HepG2 (cell line): ENCODE data around the gene C10orf67. TPM values are rescaled to one million over a fixed set of nuclear protein-coding genes. Genes with fewer than 3 reads are reported as not detected.

Experiments used
- ATAC-seq: fragments of 200-7000 bp; cut with Tn5 transposase; 3 replicates; pipeline ENCODE4 v1.9.1; 2020; ENCODE audit warnings: mild to moderate bottlenecking, moderate library complexity
- BruUV-seq: library from RNA; stranded (reverse); fragments of 400-500 nt; replicated peaks from 2 replicates; lab custom pipeline; 2021; lab: Mats Ljungman, UMichigan
- CTCF ChIA-PET: fragments of 300-600 bp; formaldehyde crosslinking; extraction: SDS; loops from one replicate; lab custom pipeline; 2021; ENCODE audit warnings: low total read pairs, inconsistent platforms, low intra/inter-chr PET ratio; lab: Yijun Ruan, JAX
- POLR2A ChIA-PET: fragments of 350-600 bp; sonication (Branson Sonifier 250); formaldehyde crosslinking; loops from one replicate; lab custom pipeline; 2020; ENCODE audit warnings: antibody characterized with exemption, inconsistent platforms; lab: Yijun Ruan, JAX
- DNase-seq: peaks from one replicate; pipeline ENCODE4 v3.0.0-alpha.2; 2015; ENCODE audit warnings: low spot score
- FAIRE-seq: peaks from 3 replicates; lab custom pipeline; 2011; peaks lifted over from hg19 to GRCh38; lab: Jason Lieb, UNC
- H2AFZ ChIP-seq: one replicate; pipeline ENCODE4 v1.6.1; 2011; ENCODE audit warnings: low read length, inconsistent platforms
- H3K27ac ChIP-seq: fragments of 300-600 bp; 3 replicates; pipeline ENCODE4 v1.8.0; 2011; ENCODE audit warnings: mixed run types, mild to moderate bottlenecking, mixed read lengths, low read length, inconsistent platforms; ENCODE audit not compliant: insufficient read depth; ENCODE audit errors: extremely low read length
- H3K27me3 ChIP-seq, 2 experiments: fragments of 200-600 bp in 1 of 2; 2 replicates in 1 of 2; 3 replicates in 1 of 2; pipeline versions ENCODE4 v1.6.0 to v1.8.0; 2011; ENCODE audit warnings: low read length in 2 of 2, mild to moderate bottlenecking in 2 of 2, moderate library complexity in 2 of 2, inconsistent platforms in 1 of 2; ENCODE audit not compliant: insufficient read depth in 2 of 2, control insufficient read depth in 1 of 2
- H3K36me3 ChIP-seq, 2 experiments: fragments of 200-600 bp in 1 of 2; replicated peaks in 1 of 2; 2 replicates in 1 of 2; 3 replicates in 1 of 2; pipeline versions ENCODE4 v1.5.1 to v1.8.0; 2011; ENCODE audit warnings: low read length in 2 of 2, inconsistent platforms in 1 of 2; ENCODE audit not compliant: insufficient read depth in 2 of 2, control insufficient read depth in 1 of 2
- H3K4me1 ChIP-seq: 2 replicates; pipeline ENCODE4 v1.5.1; 2012; ENCODE audit warnings: low read length, inconsistent platforms; ENCODE audit not compliant: insufficient read depth
- H3K4me2 ChIP-seq: 2 replicates; pipeline ENCODE4 v1.6.0; 2011; ENCODE audit warnings: low read depth, low read length, inconsistent platforms
- H3K4me3 ChIP-seq, 3 experiments: fragments of 200-600 bp in 1 of 3; sonication (generic), shearing (Covaris generic) in 1 of 3; replicated peaks in 1 of 3; 2 replicates each; pipeline ENCODE4 v1.5.1; 2011 to 2016; ENCODE audit warnings: low read length in 3 of 3, inconsistent platforms in 2 of 3, low read depth in 2 of 3, mild to moderate bottlenecking in 2 of 3, control low read depth in 1 of 3, mixed read lengths in 1 of 3; ENCODE audit not compliant: insufficient read depth in 1 of 3
- H3K79me2 ChIP-seq: one replicate; pipeline ENCODE4 v1.6.1; 2011; ENCODE audit warnings: low read length, inconsistent platforms; ENCODE audit not compliant: insufficient read depth
- H3K9ac ChIP-seq: 2 replicates; pipeline ENCODE4 v1.6.0; 2011; ENCODE audit warnings: mild to moderate bottlenecking, low read depth, low read length, inconsistent platforms; ENCODE audit not compliant: insufficient read depth
- H3K9me3 ChIP-seq: 2 replicates; pipeline ENCODE4 v1.5.1; 2012; ENCODE audit warnings: mild to moderate bottlenecking, low read length
- H4K20me1 ChIP-seq: 2 replicates; pipeline ENCODE4 v1.6.0; 2011; ENCODE audit warnings: inconsistent platforms, mild to moderate bottlenecking, low read length, moderate library complexity; ENCODE audit not compliant: insufficient read depth
- ATF7-NPFF ChIP-seq: sonication (generic); formaldehyde crosslinking; IDR thresholded peaks from 2 replicates; pipeline ENCODE4 v1.8.1; 2023; ENCODE audit warnings: mild to moderate bottlenecking, low read depth, missing genetic modification reagents, moderate library complexity
- HNRNPK ChIP-seq: fragments of 200-400 bp; formaldehyde crosslinking; IDR thresholded peaks from 2 replicates; pipeline ENCODE4 v1.6.1; 2018; ENCODE audit warnings: low read length, low read depth, moderate library complexity, mild to moderate bottlenecking; ENCODE audit not compliant: poor library complexity, severe bottlenecking
- MYC ChIP-seq: sonication (generic); formaldehyde crosslinking; IDR thresholded peaks from 2 replicates; pipeline ENCODE4 v1.9.0; 2021; ENCODE audit warnings: missing genetic modification reagents, borderline replicate concordance
- PCBP2 ChIP-seq: fragments of 200-400 bp; formaldehyde crosslinking; optimal IDR thresholded peaks from 2 replicates; pipeline ENCODE3; 2018; ENCODE audit warnings: low read length, low read depth; ENCODE audit not compliant: poor library complexity, severe bottlenecking
- SP2 ChIP-seq: sonication (generic); formaldehyde crosslinking; IDR thresholded peaks from 2 replicates; pipeline ENCODE4 v1.5.1; 2020; ENCODE audit warnings: mild to moderate bottlenecking, missing genetic modification reagents
- ZNF446 ChIP-seq: sonication (generic); formaldehyde crosslinking; IDR thresholded peaks from 2 replicates; pipeline ENCODE4 v1.5.0; 2020; ENCODE audit warnings: mild to moderate bottlenecking, missing genetic modification reagents
- ZNF792 ChIP-seq: IDR thresholded peaks from 2 replicates; pipeline ENCODE4 v1.6.1; 2016
- WGBS: methylation state at CpG from one replicate; pipeline ENCODE4 v1.1.6; 2017; ENCODE audit warnings: low lambda C conversion rate; 5-methylcytosine and 5-hydroxymethylcytosine counted together
- in situ Hi-C: cut with HindIII; loops from 2 replicates; pipeline ENCODE4 v1.10.0; 2017; ENCODE audit warnings: low pct_unique_long_range_greater_than_20kb; ENCODE audit not compliant: extremely low pct_ligation_motif_present
- intact Hi-C: fragments of 100-400 bp; cut with micrococcal nuclease; formaldehyde crosslinking; loops from one replicate; pipeline ENCODE4 v1.10.0; 2022; ENCODE audit not compliant: unreplicated experiment
- polyA plus RNA-seq, 8 experiments: library from polyadenylated mRNA; depleted of rRNA in 3 of 8; stranded (reverse) in 7 of 8; unstranded in 1 of 8; fragments of >200 nt; fragmentation: Illumina TruSeq in 4 of 8; extraction: Trizol in 4 of 8; gene quantifications; 2 replicates each; pipeline versions ENCODE4 v1.2.1 to v1.2.3, GENCODE V29; 2011 to 2016; ENCODE audit warnings: low read depth in 4 of 8, missing spikeins in 1 of 8, mixed read lengths in 1 of 8; ENCODE audit not compliant: insufficient read depth in 1 of 8
- total RNA-seq, 5 experiments: library from RNA; depleted of rRNA; stranded (reverse); fragments of >200 nt; fragmentation: Illumina TruSeq; extraction: Trizol; gene quantifications; 2 replicates each; pipeline ENCODE4 v1.2.3, GENCODE V29; 2016; ENCODE audit warnings: low read depth in 1 of 5

The C10orf67 gene
- total and polyA plus RNA-seq, 2 of the 13 experiments (the other 11 are each of a cell fraction or from before 2014, with no cell fraction given), result not detected

DNA sequence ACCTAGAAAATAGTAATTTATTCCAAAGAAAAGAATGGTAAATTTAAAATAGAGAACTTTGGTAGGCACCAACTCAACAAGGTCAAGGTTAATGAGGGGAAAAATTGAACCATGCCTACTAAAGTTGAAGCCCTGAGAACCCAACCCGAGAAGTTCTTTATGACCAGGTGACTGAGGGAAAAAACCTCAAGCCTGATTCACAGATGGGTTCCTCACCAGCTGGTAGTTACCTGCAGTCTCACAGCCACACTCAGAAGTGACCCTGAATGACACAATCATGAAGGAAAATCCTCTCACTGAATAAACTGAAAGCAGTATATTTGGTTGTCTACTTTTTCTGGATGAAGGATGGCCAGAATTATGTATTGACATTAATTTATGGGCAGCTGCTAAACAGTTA, 7.0 kb downstream of the C10orf67 start:
- Histone ChIP-seq H3K4me2 (no peak overlapping the region), H4K20me1 (no peaks in the 10 kb centered on the region), H3K9me3 (no peaks in the 10 kb centered on the region), H3K27me3 (peaks cover 0 to 4% of the 10 kb centered on the region in 2 experiments; a peak in 1 of 5 replicates), H3K4me1 (peaks cover 2% of the 10 kb centered on the region; the same call in 1 of the 2 replicates), H3K27ac (no peak overlapping the region), H3K79me2 (no peaks in the 10 kb centered on the region), H3K9ac (no peak overlapping the region), H2AFZ (no peak overlapping the region), H3K36me3 (no peaks in the 10 kb centered on the region), H3K4me3 (no peak overlapping the region)
- FAIRE-seq (no peak), ATAC-seq (no peak), DNase-seq (no peak)
- in situ Hi-C loops (no loop called here), intact Hi-C loops (loop anchor here (2.0 kb wide), 1 partner anchor 23 kb away; no protein-coding TSS in a partner anchor)
- POLR2A ChIA-PET, result no interaction called here
- BruUV-seq, result no TSS peak
- CTCF ChIA-PET, result no interaction called here
- no peak for TF ChIP-seq SP2 (CRISPR knock-in tag)
- WGBS, result 40% methylated on average over 1 of the region's 1 CpG

DNA sequence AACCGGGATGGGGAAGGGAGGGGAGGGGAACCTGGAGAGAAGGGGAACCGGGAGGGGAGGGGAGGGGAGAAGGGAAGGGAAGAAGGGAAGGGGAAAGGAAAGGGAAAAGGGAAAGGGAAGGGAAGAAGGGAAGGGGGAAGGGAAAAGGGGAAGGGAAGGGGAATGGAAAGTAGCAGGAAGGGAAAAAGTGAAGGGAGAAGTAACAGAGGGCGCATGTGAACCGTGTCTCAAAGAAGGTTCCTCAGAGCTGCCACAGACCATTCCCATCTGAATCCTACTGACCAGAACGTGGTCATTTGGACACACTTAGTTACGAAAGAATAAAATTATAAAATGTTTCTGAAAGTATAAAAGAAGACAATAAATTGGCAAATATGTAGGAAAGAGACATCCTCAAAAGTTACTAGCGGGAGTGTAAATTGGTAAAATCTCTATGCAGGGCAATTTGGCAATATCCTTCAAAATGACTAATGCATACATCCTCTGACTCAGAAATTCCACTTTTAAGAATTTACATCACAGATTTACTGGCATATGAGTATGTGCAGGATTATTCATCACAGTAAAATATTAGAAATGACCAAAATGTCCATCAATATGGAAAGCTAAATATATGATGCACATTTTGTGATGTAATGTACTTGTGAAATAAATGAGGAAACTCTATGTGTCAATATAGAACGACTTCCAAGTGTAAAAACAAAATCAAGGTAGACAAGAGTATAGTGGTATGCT, 12.9 kb downstream of the C10orf67 start:
- intact Hi-C loops (no loop called here), in situ Hi-C loops (no loop called here)
- ATAC-seq (no peak), DNase-seq (no peak), FAIRE-seq (no peak)
- Histone ChIP-seq H2AFZ (no peak overlapping the region), H3K9ac (no peak overlapping the region), H3K79me2 (no peaks in the 10 kb centered on the region), H3K9me3 (no peaks in the 10 kb centered on the region), H4K20me1 (no peaks in the 10 kb centered on the region), H3K27ac (no peak overlapping the region), H3K36me3 (no peaks in the 10 kb centered on the region), H3K27me3 (peaks cover 0 to 1% of the 10 kb centered on the region in 2 experiments; a peak in 1 of 5 replicates), H3K4me2 (no peak overlapping the region), H3K4me3 (no peak overlapping the region), H3K4me1 (no peaks in the 10 kb centered on the region)
- no TSS peak for BruUV-seq
- TF ChIP-seq ZNF446 (CRISPR knock-in tag) (no peak), MYC (no peak), PCBP2 (peak; percentile 87), ZNF792 (CRISPR knock-in tag) (no peak), HNRNPK (peak; percentile 45), ATF7-NPFF (no peak)
- CTCF ChIA-PET, result no interaction called here
- POLR2A ChIA-PET, result no interaction called here
- 27% methylated on average over 8 of the region's 8 CpGs for WGBS
